CD4-positive, alpha-beta T cell treated with Interleukin-17A for 4 hours (primary cell): ENCODE data around the gene PLXDC1.

ENCODE experiments used
- DNase-seq: peaks from one replicate; pipeline ENCODE4 v3.0.0-alpha.2; 2020; ENCODE audit warnings: mixed read lengths

Gene PLXDC1

GRCh38 chr17:39094607-39095308, 56.7 kb downstream of the PLXDC1 start:
- peak; percentile 45 for DNase-seq

- peak; percentile 39 for DNase-seq
Measured at GRCh38 chr17:39092692-39093230, 58.7 kb downstream of the PLXDC1 start.

GRCh38 chr17:39090908-39091665, 60.4 kb downstream of the PLXDC1 start:
- DNase-seq, result no peak

GRCh38 chr17:39090400-39090799, 61.0 kb downstream of the PLXDC1 start:
- DNase-seq, result no peak

- DNase-seq, result no peak
Measured at GRCh38 chr17:39084558-39084957, 66.9 kb downstream of the PLXDC1 start.

GRCh38 chr17:39083270-39083669, 68.2 kb downstream of the PLXDC1 start:
- DNase-seq, result no peak

GRCh38 chr17:39082482-39082881, 69.0 kb downstream of the PLXDC1 start:
- DNase-seq, result no peak

GRCh38 chr17:39081851-39082250, 69.6 kb downstream of the PLXDC1 start:
- DNase-seq, result no peak

- no peak for DNase-seq
Measured at GRCh38 chr17:39080421-39081078, 70.9 kb downstream of the PLXDC1 start.

GRCh38 chr17:39079836-39080235, 71.6 kb downstream of the PLXDC1 start:
- DNase-seq, result no peak

GRCh38 chr17:39077866-39078265, 73.6 kb downstream of the PLXDC1 start:
- no peak for DNase-seq

GRCh38 chr17:39077252-39077651, 74.2 kb downstream of the PLXDC1 start:
- no peak for DNase-seq

- DNase-seq, result no peak
Measured at GRCh38 chr17:39074676-39075075, 76.8 kb downstream of the PLXDC1 start.

GRCh38 chr17:39073916-39074315, 77.5 kb downstream of the PLXDC1 start:
- DNase-seq, result no peak

- DNase-seq, result no peak
Measured at GRCh38 chr17:39073353-39073752, 78.1 kb downstream of the PLXDC1 start.

- DNase-seq, result no peak
Measured at GRCh38 chr17:39071573-39071972, 79.9 kb downstream of the PLXDC1 start.

- DNase-seq, result peak; percentile 42
Measured at GRCh38 chr17:39069114-39069756, 82.2 kb downstream of the PLXDC1 start.

GRCh38 chr17:39064819-39065218, 86.6 kb downstream of the PLXDC1 start:
- DNase-seq, result no peak

- DNase-seq, result no peak
Measured at GRCh38 chr17:39064374-39064773, 87.1 kb downstream of the PLXDC1 start.

- no peak for DNase-seq
Measured at GRCh38 chr17:39063681-39064069, 87.8 kb downstream of the PLXDC1 start.

- DNase-seq, result no peak
Measured at GRCh38 chr17:39062846-39063680, 88.4 kb downstream of the PLXDC1 start.

GRCh38 chr17:39058524-39058923, 92.9 kb downstream of the PLXDC1 start:
- no peak for DNase-seq
